RWPE2 (cell line): ENCODE measurements around the gene FLT3LG.

Experiments used
- ATAC-seq: fragments of 200-7000 bp; cut with Tn5 transposase; 3 replicates; pipeline ENCODE4 v1.9.1; 2021; ENCODE audit warnings: low read depth
- DNase-seq: peaks from one replicate; pipeline ENCODE4 v3.0.0-alpha.2; 2020; ENCODE audit warnings: low spot score
- H3K27ac ChIP-seq: fragments of 450-650 bp; 2 replicates; pipeline ENCODE4 v1.5.1; 2017; ENCODE audit warnings: mild to moderate bottlenecking; ENCODE audit not compliant: poor library complexity, severe bottlenecking
- H3K27me3 ChIP-seq: fragments of 250-450 bp; sonication (Bioruptor Pico); 2 replicates; pipeline ENCODE4 v1.5.1; 2021; ENCODE audit warnings: mild to moderate bottlenecking, moderate library complexity; ENCODE audit not compliant: insufficient read depth, poor library complexity, severe bottlenecking
- H3K36me3 ChIP-seq: fragments of 250-450 bp; sonication (Bioruptor Pico); 2 replicates; pipeline ENCODE4 v1.5.1; 2020; ENCODE audit warnings: low read depth, mild to moderate bottlenecking, moderate library complexity
- H3K4me1 ChIP-seq: fragments of 250-450 bp; sonication (Bioruptor Pico); 2 replicates; pipeline ENCODE4 v1.5.1; 2021; ENCODE audit warnings: mild to moderate bottlenecking, moderate library complexity; ENCODE audit not compliant: insufficient read depth, poor library complexity, severe bottlenecking
- H3K4me3 ChIP-seq: fragments of 250-450 bp; sonication (Bioruptor Pico); 2 replicates; pipeline ENCODE4 v1.5.1; 2021; ENCODE audit warnings: mild to moderate bottlenecking, moderate library complexity; ENCODE audit not compliant: severe bottlenecking
- H3K9me3 ChIP-seq: fragments of 250-450 bp; sonication (Bioruptor Pico); 2 replicates; pipeline ENCODE4 v1.5.1; 2021; ENCODE audit warnings: mild to moderate bottlenecking, moderate library complexity; ENCODE audit not compliant: severe bottlenecking
- TF ChIP-seq, protein P1 (sequence below): fragments of 450-650 bp; IDR thresholded peaks from one replicate; pipeline ENCODE4 v1.5.1; 2017; ENCODE audit warnings: mild to moderate bottlenecking, moderate library complexity; ENCODE audit not compliant: poor library complexity, severe bottlenecking

The FLT3LG gene

DNA sequence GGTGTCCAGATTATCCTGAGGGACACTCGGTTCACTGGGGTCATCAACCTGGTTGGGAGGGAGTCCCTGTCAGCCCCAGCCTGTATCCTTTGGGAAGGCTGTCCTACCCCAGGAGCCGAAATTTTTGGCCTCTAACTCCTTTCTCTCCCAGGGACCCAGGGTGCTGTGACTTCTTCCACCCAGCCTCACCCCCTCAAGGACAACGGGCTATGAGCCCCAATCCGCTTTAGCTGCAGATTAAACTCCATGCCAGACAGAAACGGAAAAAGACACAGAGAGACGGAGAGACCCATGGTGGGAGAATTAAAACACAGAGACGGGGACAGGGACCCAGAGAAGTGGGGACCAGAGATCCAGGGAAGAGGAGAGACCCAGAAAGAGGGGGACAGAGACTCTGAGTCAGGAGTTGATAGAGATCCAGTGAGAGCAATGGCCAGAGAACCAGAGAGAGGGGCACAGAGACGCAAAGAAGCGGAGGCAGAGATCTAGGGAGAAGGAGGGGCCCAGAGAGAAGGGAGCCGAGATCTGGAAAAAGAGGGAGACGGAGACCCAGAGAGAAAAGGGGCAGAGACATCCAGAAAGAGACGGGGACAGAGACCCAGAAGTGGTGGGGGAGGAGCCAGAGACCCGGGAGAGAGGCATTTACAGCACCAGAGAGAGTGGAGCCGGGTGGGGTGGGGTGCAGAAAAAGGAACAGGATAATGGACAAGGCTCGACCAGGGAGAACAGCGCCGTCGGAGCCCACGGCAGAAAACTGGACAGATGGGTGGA, 33.4 kb upstream of the FLT3LG start:
- DNase-seq (no peak), ATAC-seq (no peak)
- Histone ChIP-seq H3K9me3 (no peaks in the 10 kb centered on the region), H3K36me3 (no peaks in the 10 kb centered on the region), H3K4me3 (peak overlapping the region; percentile 17), H3K27ac (no peak overlapping the region), H3K27me3 (peaks cover 67% of the 10 kb centered on the region), H3K4me1 (no peaks in the 10 kb centered on the region)
- TF ChIP-seq, protein P1, sequence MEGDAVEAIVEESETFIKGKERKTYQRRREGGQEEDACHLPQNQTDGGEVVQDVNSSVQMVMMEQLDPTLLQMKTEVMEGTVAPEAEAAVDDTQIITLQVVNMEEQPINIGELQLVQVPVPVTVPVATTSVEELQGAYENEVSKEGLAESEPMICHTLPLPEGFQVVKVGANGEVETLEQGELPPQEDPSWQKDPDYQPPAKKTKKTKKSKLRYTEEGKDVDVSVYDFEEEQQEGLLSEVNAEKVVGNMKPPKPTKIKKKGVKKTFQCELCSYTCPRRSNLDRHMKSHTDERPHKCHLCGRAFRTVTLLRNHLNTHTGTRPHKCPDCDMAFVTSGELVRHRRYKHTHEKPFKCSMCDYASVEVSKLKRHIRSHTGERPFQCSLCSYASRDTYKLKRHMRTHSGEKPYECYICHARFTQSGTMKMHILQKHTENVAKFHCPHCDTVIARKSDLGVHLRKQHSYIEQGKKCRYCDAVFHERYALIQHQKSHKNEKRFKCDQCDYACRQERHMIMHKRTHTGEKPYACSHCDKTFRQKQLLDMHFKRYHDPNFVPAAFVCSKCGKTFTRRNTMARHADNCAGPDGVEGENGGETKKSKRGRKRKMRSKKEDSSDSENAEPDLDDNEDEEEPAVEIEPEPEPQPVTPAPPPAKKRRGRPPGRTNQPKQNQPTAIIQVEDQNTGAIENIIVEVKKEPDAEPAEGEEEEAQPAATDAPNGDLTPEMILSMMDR: no peak

DNA sequence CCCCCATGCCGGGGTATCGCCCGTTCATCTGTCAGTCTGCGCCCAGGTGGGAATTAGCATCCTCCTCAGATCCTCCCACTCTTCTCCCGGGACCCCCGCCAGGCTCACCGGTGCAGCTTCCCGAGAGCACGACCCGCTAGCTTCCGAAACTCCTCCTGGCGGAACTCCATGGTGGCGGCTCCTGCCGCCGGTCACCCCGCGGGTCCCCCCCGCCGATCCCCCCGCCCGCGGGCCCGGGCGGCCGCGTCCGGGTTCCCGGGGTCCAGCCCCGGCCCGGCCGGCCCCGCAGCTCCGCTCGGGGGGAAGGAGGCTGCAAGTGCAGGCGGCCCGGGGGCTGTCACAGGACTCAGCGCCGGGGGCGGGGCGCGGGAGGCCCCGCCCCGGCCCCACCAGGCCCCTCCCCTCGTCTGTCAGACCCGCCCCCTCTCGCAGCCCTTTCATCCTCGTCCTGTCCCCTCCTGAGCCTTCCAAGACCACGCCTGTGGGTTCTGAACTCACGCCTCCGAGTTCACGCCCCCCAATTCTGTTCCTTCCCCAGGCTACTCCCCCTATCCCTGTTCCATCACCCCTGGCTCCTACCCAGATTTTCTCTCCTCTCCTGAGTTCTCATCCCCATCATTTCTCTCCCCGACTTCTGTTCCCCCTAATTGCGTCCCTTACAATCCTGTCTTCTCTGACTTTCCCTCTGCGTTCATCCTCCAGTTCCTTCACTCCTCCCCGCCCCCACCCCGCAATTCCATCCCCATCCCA, 32.6 kb upstream of the FLT3LG start, which contains the start of gene SLC17A7:
TSS of gene SLC17A7 (minus strand) at position 318 of the 750 bp plus-strand sequence. CDS start at position 170, 148 bp downstream.
- peaks cover 2% of the 10 kb centered on the region; the same call in 1 of the 2 replicates for H3K36me3 ChIP-seq
- TF ChIP-seq, protein P1: no peak
- no peaks in the 10 kb centered on the region for H3K4me1 ChIP-seq
- DNase-seq (no peak), ATAC-seq (no peak)
- H3K9me3 ChIP-seq: no peaks in the 10 kb centered on the region
- no peak within 1 kb of the TSS for H3K27ac ChIP-seq
- H3K4me3 ChIP-seq: peak within 1 kb of the TSS; percentile 17
- peaks cover 60% of the 10 kb centered on the region for H3K27me3 ChIP-seq

DNA sequence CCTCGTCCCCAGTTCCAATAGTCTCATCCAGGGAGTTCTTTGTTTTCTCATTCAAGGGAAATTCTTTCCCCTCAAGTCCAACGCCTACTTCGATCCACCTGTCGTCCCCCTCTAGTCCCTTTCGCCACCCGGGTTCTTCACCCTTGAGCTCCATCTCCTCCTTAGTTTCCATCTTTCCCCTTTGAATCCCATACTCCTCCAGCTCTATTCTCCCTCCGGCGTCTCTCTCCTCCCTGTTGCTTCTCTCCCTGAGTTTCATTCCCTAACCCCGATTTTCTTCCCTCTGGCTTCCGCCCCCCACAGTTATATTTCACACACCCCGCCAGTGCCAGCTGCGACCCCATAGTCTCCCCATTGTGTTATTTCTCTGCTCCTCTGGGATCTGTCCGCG, 32.1 kb upstream of the FLT3LG start:
- peaks cover 54% of the 10 kb centered on the region for H3K27me3 ChIP-seq

DNA sequence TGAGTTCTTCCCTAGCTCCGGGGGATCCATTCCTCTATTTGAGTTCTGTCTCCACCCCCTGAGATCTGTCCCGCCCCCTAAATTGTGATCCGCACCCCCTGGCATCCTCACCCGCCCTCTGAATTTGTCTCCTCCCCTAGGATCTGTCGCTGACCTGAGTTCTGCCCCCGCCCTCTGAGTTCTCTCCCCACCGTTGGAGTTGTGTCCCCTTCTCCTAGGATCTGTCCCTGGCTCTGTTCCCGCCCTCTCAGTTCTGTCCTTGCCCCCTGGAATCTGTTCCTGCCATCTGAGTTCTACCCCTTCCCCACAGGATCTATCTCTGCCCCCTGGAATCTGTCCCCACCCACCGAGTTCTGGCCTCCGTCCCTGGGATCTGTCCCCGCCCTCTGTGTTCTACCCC, 31.7 kb upstream of the FLT3LG start:
- ATAC-seq (no peak), DNase-seq (no peak)
- Histone ChIP-seq H3K4me1 (no peaks in the 10 kb centered on the region), H3K4me3 (peak overlapping the region; percentile 12), H3K36me3 (peaks cover 8% of the 10 kb centered on the region; the same call in 1 of the 2 replicates), H3K27me3 (peaks cover 50% of the 10 kb centered on the region), H3K27ac (no peak overlapping the region), H3K9me3 (no peaks in the 10 kb centered on the region)
- TF ChIP-seq, protein P1: no peak

More for the DNA sequence above, 32.1 kb upstream of the FLT3LG start:
- Histone ChIP-seq H3K4me3 (no peak overlapping the region), H3K36me3 (peaks cover 8% of the 10 kb centered on the region; the same call in 1 of the 2 replicates), H3K4me1 (no peaks in the 10 kb centered on the region), H3K27ac (no peak overlapping the region), H3K9me3 (no peaks in the 10 kb centered on the region)
- DNase-seq: no peak
- TF ChIP-seq, protein P1: no peak
- no peak for ATAC-seq
